B cell (primary cell): ENCODE results near the gene HPN. TPM values are rescaled to one million over a fixed set of nuclear protein-coding genes. Genes with fewer than 3 reads are reported as not detected.

Source experiments
- ATAC-seq: fragments of 200-7000 bp; cut with Tn5 transposase; one replicate; pipeline ENCODE4 v1.10.0; 2021; ENCODE audit warnings: low read depth, mild to moderate bottlenecking, moderate number of reproducible peaks, moderate library complexity
- CTCF ChIA-PET: fragments of 350-600 bp; sonication (Branson Sonifier 250); formaldehyde crosslinking; loops from one replicate; lab custom pipeline; 2021; ENCODE audit warnings: antibody characterized with exemption, inconsistent platforms; lab: Charles Lee
- POLR2A ChIA-PET: fragments of 350-600 bp; sonication (Branson Sonifier 250); formaldehyde crosslinking; loops from one replicate; lab custom pipeline; 2021; ENCODE audit warnings: antibody characterized with exemption; lab: Charles Lee
- DNase-seq: peaks from one replicate; pipeline ENCODE4 v3.0.0; 2013
- H2AFZ ChIP-seq: 2 replicates; pipeline ENCODE4 v1.6.1; 2012; ENCODE audit warnings: mild to moderate bottlenecking, low read depth, low read length; ENCODE audit not compliant: insufficient read depth, poor library complexity, severe bottlenecking
- H3K27ac ChIP-seq, 2 donors: 1 replicate in 1 of 2; 2 replicates in 1 of 2; pipeline ENCODE4 v1.5.1; 2012 to 2013; ENCODE audit warnings: low read length in 2 of 2, mild to moderate bottlenecking in 2 of 2, moderate library complexity in 1 of 2
- H3K27me3 ChIP-seq, 4 experiments: fragments of 200-600 bp in 1 of 4; sonication (generic) in 1 of 4; replicated peaks in 1 of 4; 1 replicate in 2 of 4; 2 replicates in 2 of 4; pipeline versions ENCODE4 v1.6.1 to v1.7.0; 2013 to 2016; ENCODE audit warnings: low read length in 3 of 4, mild to moderate bottlenecking in 2 of 4, mixed read lengths in 1 of 4, moderate library complexity in 1 of 4; ENCODE audit not compliant: insufficient read depth in 4 of 4, control insufficient read depth in 3 of 4; ENCODE audit errors: control extremely low read depth in 1 of 4
- H3K36me3 ChIP-seq, 2 experiments: replicated peaks in 1 of 2; 1 replicate in 1 of 2; 2 replicates in 1 of 2; pipeline versions ENCODE4 v1.6.1 to v1.7.1; 2013; ENCODE audit warnings: low read length in 1 of 2; ENCODE audit not compliant: insufficient read depth in 2 of 2, control insufficient read depth in 1 of 2; ENCODE audit errors: control extremely low read depth in 1 of 2, extremely low read depth in 1 of 2
- H3K4me1 ChIP-seq, 2 donors: fragments of 200-600 bp in 1 of 2; sonication (generic) in 1 of 2; 1 replicate in 1 of 2; 2 replicates in 1 of 2; pipeline versions ENCODE4 v1.5.1 to v1.6.1; 2013 to 2017; ENCODE audit warnings: low read length in 2 of 2; ENCODE audit not compliant: control insufficient read depth in 2 of 2, insufficient read depth in 2 of 2
- H3K4me2 ChIP-seq: replicated peaks from 2 replicates; pipeline ENCODE3; 2012; ENCODE audit warnings: mild to moderate bottlenecking, low read depth, low read length; ENCODE audit not compliant: poor library complexity, severe bottlenecking
- H3K4me3 ChIP-seq, 5 experiments: fragments of 200-600 bp in 1 of 5; sonication (generic) in 1 of 5; 1 replicate in 3 of 5; 2 replicates in 2 of 5; pipeline versions ENCODE4 v1.5.1 to v1.7.0; 2011 to 2016; ENCODE audit warnings: low read length in 4 of 5, mild to moderate bottlenecking in 4 of 5, low read depth in 2 of 5, control low read depth in 1 of 5, moderate library complexity in 1 of 5; ENCODE audit not compliant: insufficient read depth in 1 of 5; ENCODE audit errors: control extremely low read depth in 1 of 5, extremely low read depth in 1 of 5
- H3K79me2 ChIP-seq: fragments of 200-600 bp; sonication (generic); one replicate; pipeline ENCODE4 v1.6.0; 2016; ENCODE audit warnings: low read length; ENCODE audit not compliant: control insufficient read depth, insufficient read depth
- H3K9ac ChIP-seq: fragments of 200-600 bp; sonication (generic); 2 replicates; pipeline ENCODE4 v1.6.1; 2017; ENCODE audit warnings: mild to moderate bottlenecking, low read length, moderate library complexity
- H3K9me3 ChIP-seq, 3 donors: one replicate each; pipeline versions ENCODE4 v1.6.1 to v1.7.1; 2013; ENCODE audit warnings: low read length in 2 of 3; ENCODE audit not compliant: control insufficient read depth in 2 of 3, insufficient read depth in 1 of 3; ENCODE audit errors: control extremely low read depth in 1 of 3
- H4K20me1 ChIP-seq: 2 replicates; pipeline ENCODE4 v1.6.0; 2012; ENCODE audit warnings: mild to moderate bottlenecking, low read length; ENCODE audit not compliant: insufficient read depth, control insufficient read depth, poor library complexity, severe bottlenecking
- H3K27ac Mint-ChIP-seq: one replicate; pipeline ENCODE4 v1.8.0; 2021; ENCODE audit warnings: mixed read lengths
- H3K27me3 Mint-ChIP-seq: one replicate; pipeline ENCODE4 v1.8.0; 2021; ENCODE audit warnings: mixed read lengths
- H3K4me1 Mint-ChIP-seq: one replicate; pipeline ENCODE4 v1.8.0; 2021; ENCODE audit warnings: mixed read lengths
- H3K4me3 Mint-ChIP-seq: one replicate; pipeline ENCODE4 v1.8.0; 2021; ENCODE audit warnings: mixed read lengths
- H3K9me3 Mint-ChIP-seq: one replicate; pipeline ENCODE4 v1.8.0; 2022; ENCODE audit warnings: mixed read lengths; ENCODE audit not compliant: insufficient read depth
- EZH2 ChIP-seq: IDR thresholded peaks from 2 replicates; pipeline ENCODE4 v1.6.1; 2012; ENCODE audit warnings: borderline replicate concordance, low read depth, mild to moderate bottlenecking, moderate library complexity, low read length; ENCODE audit not compliant: insufficient read depth, poor library complexity, severe bottlenecking
- WGBS: methylation state at CpG from one replicate; pipeline ENCODE4 v1.1.5; 2013; ENCODE audit warnings: missing lambda C conversion rate; ENCODE audit not compliant: insufficient coverage; 5-methylcytosine and 5-hydroxymethylcytosine counted together
- intact Hi-C: fragments of 100-400 bp; cut with micrococcal nuclease; formaldehyde crosslinking; loops from one replicate; pipeline ENCODE4 v1.10.0; 2022
- polyA plus RNA-seq: library from polyadenylated mRNA; depleted of rRNA; stranded (reverse); fragments of >200 nt; gene quantifications from 2 replicates; pipeline ENCODE4 v1.2.3, GENCODE V29; 2012
- total RNA-seq, 2 donors: library from RNA; stranded (reverse); fragments of 120-200 nt in 1 of 2; gene quantifications; 1 replicate in 1 of 2; 2 replicates in 1 of 2; pipeline versions ENCODE4 v1.2.3 to v1.2.4, GENCODE V29; 2013 to 2022
- TF ChIP-seq, protein P1 (sequence below): fragments of 200-600 bp; IDR thresholded peaks from one replicate; pipeline ENCODE4 v1.8.0; 2022; ENCODE audit warnings: antibody characterized with exemption, mild to moderate bottlenecking

The HPN gene
- total and polyA plus RNA-seq, 2 donors (not counting 1 experiment from before 2014, with no cell fraction given) = 0.30 TPM; not detected in 1

DNA sequence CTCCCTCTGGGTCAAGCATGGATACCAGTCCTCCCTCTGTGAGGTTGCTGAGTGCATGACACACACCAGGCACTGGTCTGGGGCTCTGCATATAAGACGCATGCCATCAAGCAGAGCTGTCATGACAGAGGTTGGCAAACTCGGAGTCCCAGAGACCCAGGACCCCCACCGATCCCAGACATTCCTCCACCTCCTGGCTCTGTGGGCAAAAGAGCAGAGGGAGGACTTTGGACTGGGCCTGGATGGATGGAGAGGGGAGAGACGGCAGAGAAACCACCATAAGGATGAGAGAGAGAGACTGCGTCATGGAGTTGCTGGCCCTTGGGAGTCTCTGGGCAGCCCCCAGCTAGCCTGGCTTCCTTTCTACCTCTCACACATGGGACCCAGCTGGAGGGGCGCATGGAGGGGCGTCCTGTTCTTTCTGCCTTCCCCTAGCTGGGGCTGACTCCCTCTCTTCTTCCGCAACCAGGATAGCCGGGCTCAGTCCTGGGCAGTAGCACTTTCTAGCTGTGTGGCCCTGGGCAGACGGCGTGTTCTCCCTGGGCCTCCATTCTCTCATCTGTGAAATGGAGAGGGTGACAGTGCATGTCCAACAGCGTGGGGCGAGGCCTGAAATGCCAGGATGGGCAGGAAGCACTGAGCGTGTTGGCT, 1.6 kb downstream of the HPN start:
- Histone ChIP-seq H3K36me3 (no peaks in the 10 kb centered on the region), H3K27me3 (peaks cover 0 to 22% (median 7%) of the 10 kb centered on the region in 4 experiments), H4K20me1 (no peaks in the 10 kb centered on the region), H3K4me3 (no peak overlapping the region), H3K27ac (no peak overlapping the region), H3K4me2 (no peak overlapping the region), H2AFZ (no peak overlapping the region), H3K79me2 (no peaks in the 10 kb centered on the region), H3K9me3 (no peaks in the 10 kb centered on the region), H3K9ac (no peak overlapping the region), H3K4me1 (peaks cover 41 to 50% of the 10 kb centered on the region in 2 donors)
- Mint-ChIP-seq H3K4me3 (no peak overlapping the region), H3K9me3 (no peaks in the 10 kb centered on the region), H3K4me1 (peaks cover 50% of the 10 kb centered on the region), H3K27me3 (peaks cover 12% of the 10 kb centered on the region), H3K27ac (no peak overlapping the region)
- ATAC-seq = no peak
- TF ChIP-seq EZH2 = no peak
- TF ChIP-seq, protein P1, sequence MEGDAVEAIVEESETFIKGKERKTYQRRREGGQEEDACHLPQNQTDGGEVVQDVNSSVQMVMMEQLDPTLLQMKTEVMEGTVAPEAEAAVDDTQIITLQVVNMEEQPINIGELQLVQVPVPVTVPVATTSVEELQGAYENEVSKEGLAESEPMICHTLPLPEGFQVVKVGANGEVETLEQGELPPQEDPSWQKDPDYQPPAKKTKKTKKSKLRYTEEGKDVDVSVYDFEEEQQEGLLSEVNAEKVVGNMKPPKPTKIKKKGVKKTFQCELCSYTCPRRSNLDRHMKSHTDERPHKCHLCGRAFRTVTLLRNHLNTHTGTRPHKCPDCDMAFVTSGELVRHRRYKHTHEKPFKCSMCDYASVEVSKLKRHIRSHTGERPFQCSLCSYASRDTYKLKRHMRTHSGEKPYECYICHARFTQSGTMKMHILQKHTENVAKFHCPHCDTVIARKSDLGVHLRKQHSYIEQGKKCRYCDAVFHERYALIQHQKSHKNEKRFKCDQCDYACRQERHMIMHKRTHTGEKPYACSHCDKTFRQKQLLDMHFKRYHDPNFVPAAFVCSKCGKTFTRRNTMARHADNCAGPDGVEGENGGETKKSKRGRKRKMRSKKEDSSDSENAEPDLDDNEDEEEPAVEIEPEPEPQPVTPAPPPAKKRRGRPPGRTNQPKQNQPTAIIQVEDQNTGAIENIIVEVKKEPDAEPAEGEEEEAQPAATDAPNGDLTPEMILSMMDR = no peak
- DNase-seq = no peak
- WGBS = 85% methylated on average over 11 of the region's 14 CpGs
- ChIA-PET CTCF (interaction anchor here (1.0 to 2.9 kb wide), 6 partner anchors 13 to 47 kb away, joined by 3 to 16 read pairs (median 6); no protein-coding TSS in a partner anchor), POLR2A (no interaction called here)
- intact Hi-C loops = no loop called here

DNA sequence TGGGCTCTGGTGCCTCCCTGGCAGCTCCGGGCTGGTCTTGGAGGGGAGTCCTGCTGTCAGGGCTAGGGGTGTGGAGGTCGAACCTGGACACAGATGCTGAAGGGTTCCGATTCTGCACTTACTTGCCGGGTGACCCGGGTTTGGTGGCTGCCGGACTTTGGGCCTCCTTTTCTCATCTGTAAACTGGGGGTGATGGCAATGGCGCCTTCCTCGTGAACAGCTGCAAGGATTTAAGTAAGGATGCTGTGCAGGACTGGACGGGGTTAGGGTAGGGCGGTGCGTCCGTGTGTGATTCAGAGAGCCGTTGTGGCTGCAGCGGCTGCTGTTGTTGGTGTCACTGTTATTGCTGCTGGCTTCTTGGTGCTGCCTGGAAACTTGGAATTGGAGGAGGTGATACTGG, 2.4 kb downstream of the HPN start:
- peaks cover 0 to 22% (median 7%) of the 10 kb centered on the region in 4 experiments for H3K27me3 ChIP-seq
- Mint-ChIP-seq H3K4me1 (peaks cover 41% of the 10 kb centered on the region), H3K4me3 (no peak overlapping the region), H3K27ac (no peak overlapping the region), H3K27me3 (peaks cover 14% of the 10 kb centered on the region), H3K9me3 (no peaks in the 10 kb centered on the region)
- no peak overlapping the region for H3K4me3 ChIP-seq
- ATAC-seq = no peak
- H3K4me1 ChIP-seq = peaks cover 33 to 41% of the 10 kb centered on the region in 2 donors
- POLR2A ChIA-PET = no interaction called here
- DNase-seq = peak; percentile 30
- no peaks in the 10 kb centered on the region for H3K36me3 ChIP-seq
- no peak overlapping the region for H3K4me2 ChIP-seq
- no peaks in the 10 kb centered on the region for H3K9me3 ChIP-seq
- CTCF ChIA-PET = interaction anchor here (0.8 to 2.9 kb wide), 14 partner anchors 10 to 309 kb away, joined by 3 to 16 read pairs (median 4); no protein-coding TSS in a partner anchor
- H3K27ac ChIP-seq = no peak overlapping the region
- no peaks in the 10 kb centered on the region for H4K20me1 ChIP-seq
- TF ChIP-seq, protein P1 = no peak
- no peak for TF ChIP-seq EZH2
- intact Hi-C loops = loop anchor here (1.0 kb wide), 2 partner anchors 46 to 71 kb away; no protein-coding TSS in a partner anchor
- 95% methylated on average over 12 of the region's 14 CpGs for WGBS
- H3K9ac ChIP-seq = no peak overlapping the region
- no peaks in the 10 kb centered on the region for H3K79me2 ChIP-seq
- no peak overlapping the region for H2AFZ ChIP-seq
